ENCODE data around the gene ITPA. TPM values are rescaled to one million over a fixed set of nuclear protein-coding genes. Genes with fewer than 3 reads are reported as not detected.

The ITPA gene
- total RNA-seq, 1 donor from 2014 or later = 58.4 TPM

DNA sequence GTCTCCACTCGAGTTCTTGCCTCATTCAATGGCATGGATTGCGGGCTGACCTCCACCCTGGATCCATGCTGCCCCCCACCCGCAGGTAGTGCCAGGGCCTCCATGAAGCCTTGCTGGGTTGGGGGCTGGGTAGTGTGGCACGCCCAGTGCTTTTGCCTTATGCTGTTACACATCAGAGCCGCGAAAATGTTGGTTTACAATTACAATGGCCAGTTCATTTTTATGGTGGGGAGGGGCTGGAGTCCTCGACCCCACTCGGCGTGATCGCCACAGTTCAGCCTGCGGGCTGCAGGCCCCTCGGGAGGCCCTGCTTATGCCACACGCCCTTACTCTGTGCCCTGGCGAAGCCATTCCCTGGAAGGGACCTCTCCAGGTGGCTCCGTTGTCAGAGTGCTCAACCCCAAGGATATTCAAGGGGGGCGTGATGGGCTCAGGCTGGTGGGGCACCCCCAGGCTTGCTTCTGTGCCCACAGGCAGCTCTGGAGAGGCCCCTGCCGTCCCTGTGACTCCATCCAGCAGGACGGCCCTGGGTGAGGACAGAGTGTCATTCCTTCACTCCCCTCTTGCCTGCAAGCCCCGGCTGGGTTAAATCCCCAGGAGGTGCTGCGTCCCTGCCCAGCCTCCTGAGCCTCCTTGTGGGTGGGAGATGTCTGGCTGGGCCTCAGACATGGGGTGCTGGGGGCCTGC lies 14.8 kb downstream of the ITPA start:
- DNase-seq (ENCODE audit: extremely low spot score, unreplicated experiment) = no peak
- H3K9me3 Mint-ChIP-seq (ENCODE audit: unreplicated experiment) = no peaks in the 10 kb centered on the region
- H3K4me3 Mint-ChIP-seq (ENCODE audit: unreplicated experiment) = no peak overlapping the region
- H3K27ac Mint-ChIP-seq (ENCODE audit: unreplicated experiment) = no peak overlapping the region
- TF ChIP-seq, protein P1, sequence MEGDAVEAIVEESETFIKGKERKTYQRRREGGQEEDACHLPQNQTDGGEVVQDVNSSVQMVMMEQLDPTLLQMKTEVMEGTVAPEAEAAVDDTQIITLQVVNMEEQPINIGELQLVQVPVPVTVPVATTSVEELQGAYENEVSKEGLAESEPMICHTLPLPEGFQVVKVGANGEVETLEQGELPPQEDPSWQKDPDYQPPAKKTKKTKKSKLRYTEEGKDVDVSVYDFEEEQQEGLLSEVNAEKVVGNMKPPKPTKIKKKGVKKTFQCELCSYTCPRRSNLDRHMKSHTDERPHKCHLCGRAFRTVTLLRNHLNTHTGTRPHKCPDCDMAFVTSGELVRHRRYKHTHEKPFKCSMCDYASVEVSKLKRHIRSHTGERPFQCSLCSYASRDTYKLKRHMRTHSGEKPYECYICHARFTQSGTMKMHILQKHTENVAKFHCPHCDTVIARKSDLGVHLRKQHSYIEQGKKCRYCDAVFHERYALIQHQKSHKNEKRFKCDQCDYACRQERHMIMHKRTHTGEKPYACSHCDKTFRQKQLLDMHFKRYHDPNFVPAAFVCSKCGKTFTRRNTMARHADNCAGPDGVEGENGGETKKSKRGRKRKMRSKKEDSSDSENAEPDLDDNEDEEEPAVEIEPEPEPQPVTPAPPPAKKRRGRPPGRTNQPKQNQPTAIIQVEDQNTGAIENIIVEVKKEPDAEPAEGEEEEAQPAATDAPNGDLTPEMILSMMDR (IDR thresholded peaks at IDR 0.05) = no peak
- peaks cover 12% of the 10 kb centered on the region for H3K36me3 Mint-ChIP-seq (ENCODE audit: unreplicated experiment)
- no peaks in the 10 kb centered on the region for H3K27me3 Mint-ChIP-seq (ENCODE audit: unreplicated experiment)
- peaks cover 5% of the 10 kb centered on the region for H3K4me1 Mint-ChIP-seq (ENCODE audit: unreplicated experiment)

DNA sequence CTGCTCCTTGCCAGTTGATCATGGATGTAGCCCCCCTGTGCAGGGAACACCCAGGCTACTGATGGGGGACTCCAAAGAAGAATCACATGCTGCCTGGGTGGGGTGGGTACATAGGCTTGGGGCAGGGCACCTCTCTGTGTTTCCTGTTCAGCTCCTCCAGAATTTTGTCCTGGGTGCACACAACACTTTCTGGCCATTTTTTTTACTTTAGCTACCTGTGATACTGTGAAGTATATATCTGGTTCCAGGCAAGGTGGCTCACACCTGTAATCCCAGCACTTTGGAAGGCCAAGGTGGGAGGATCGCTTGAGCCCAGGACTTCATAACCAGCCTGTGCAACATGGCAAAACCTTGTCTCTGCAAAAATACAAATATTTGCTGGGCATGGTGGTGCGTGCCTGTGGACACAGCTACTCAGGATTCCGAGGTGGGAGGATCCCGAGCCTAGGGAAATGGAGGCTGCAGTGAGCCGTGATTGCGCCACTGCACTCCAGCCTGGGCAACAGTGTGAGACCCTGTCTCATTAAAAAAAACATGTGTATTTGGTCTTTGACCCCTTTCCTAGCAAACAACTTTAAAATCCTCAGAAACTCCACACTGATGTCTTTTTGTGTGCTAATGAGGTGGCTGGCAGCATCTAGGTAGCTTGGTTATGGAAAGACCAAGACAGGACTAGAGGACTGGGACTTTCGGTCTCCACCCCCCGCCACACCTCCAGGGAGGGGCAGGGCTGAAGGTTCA lies 15.6 kb downstream of the ITPA start:
- Mint-ChIP-seq H3K27ac (ENCODE audit: unreplicated experiment) (no peak overlapping the region), H3K36me3 (ENCODE audit: unreplicated experiment) (peaks cover 12% of the 10 kb centered on the region), H3K4me1 (ENCODE audit: unreplicated experiment) (peaks cover 5% of the 10 kb centered on the region), H3K4me3 (ENCODE audit: unreplicated experiment) (no peak overlapping the region), H3K9me3 (ENCODE audit: unreplicated experiment) (no peaks in the 10 kb centered on the region), H3K27me3 (ENCODE audit: unreplicated experiment) (no peaks in the 10 kb centered on the region)
- TF ChIP-seq, protein P1 (IDR thresholded peaks at IDR 0.05) = no peak
- no peak for DNase-seq (ENCODE audit: extremely low spot score, unreplicated experiment)

DNA sequence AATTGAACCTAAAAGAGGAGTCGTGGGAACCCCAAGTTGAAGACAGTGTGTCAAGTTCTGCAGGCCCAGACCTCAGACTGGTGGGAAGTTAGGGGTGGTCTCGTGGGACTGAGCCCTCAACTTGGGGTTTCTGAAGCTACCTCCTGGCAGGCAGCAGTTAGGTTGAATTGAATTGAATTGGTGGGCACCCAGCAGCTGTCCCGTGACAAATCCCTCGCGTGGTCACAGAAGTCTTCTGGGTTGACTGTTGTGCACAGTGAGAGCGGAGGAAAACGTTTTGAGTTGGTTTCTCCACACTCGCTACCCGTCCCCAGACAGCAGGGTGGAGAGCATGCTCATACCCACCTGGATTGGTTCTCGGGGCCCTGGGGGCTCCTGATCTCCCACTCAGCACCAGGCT lies 16.8 kb downstream of the ITPA start:
- Mint-ChIP-seq H3K9me3 (ENCODE audit: unreplicated experiment) (no peaks in the 10 kb centered on the region), H3K4me3 (ENCODE audit: unreplicated experiment) (no peak overlapping the region), H3K27ac (ENCODE audit: unreplicated experiment) (no peak overlapping the region), H3K4me1 (ENCODE audit: unreplicated experiment) (peaks cover 5% of the 10 kb centered on the region), H3K27me3 (ENCODE audit: unreplicated experiment) (no peaks in the 10 kb centered on the region), H3K36me3 (ENCODE audit: unreplicated experiment) (peaks cover 7% of the 10 kb centered on the region)
- TF ChIP-seq, protein P1 (IDR thresholded peaks at IDR 0.05) = no peak
- DNase-seq (ENCODE audit: extremely low spot score, unreplicated experiment) = no peak

DNA sequence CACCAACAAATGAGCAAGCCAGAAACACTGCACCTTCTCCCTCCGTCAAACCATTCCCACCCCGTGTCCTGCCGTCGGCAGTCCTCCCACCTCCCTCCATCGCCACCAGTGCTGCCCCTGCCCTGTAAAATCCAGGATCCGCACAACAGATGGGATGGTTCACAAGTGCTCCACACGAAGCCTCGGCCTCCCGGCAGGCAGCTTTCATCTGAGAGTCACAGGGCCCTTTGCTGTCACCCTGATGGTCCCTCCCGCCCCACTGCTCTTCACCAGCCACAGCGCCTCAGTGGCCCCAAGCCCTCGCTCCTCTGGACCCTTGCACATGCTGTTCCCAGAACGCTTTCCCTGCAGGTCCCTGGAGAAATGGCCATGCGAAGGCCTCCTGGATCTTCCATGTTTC lies 17.6 kb downstream of the ITPA start:
- H3K36me3 Mint-ChIP-seq (ENCODE audit: unreplicated experiment) = no peaks in the 10 kb centered on the region
- no peak overlapping the region for H3K4me3 Mint-ChIP-seq (ENCODE audit: unreplicated experiment)
- H3K27me3 Mint-ChIP-seq (ENCODE audit: unreplicated experiment) = no peaks in the 10 kb centered on the region
- H3K9me3 Mint-ChIP-seq (ENCODE audit: unreplicated experiment) = no peaks in the 10 kb centered on the region
- no peak for DNase-seq (ENCODE audit: extremely low spot score, unreplicated experiment)
- peaks cover 5% of the 10 kb centered on the region for H3K4me1 Mint-ChIP-seq (ENCODE audit: unreplicated experiment)
- H3K27ac Mint-ChIP-seq (ENCODE audit: unreplicated experiment) = no peak overlapping the region
- TF ChIP-seq, protein P1 (IDR thresholded peaks at IDR 0.05) = no peak

DNA sequence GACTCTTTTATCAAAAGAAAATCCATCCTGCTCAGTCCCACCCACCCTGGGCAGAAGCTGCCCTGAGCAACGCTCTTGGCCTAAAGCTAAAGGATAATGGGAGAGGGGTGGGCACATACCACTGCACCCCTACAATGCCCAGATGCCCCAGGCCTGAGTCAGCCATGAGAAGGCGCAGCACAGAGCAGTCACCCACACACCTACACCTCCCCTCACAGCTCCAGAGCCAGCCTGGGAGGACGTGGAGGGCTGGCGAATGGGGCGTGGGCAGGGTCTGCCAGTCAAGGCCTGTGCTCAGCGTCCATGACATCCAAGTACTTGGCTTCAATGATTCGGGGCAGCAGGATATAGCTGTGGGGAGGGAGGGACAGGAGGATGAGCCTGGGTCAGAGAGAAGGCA lies 18.2 kb downstream of the ITPA start:
- TF ChIP-seq, protein P1 (IDR thresholded peaks at IDR 0.05) = no peak
- DNase-seq (ENCODE audit: extremely low spot score, unreplicated experiment) = no peak
- Mint-ChIP-seq H3K27ac (ENCODE audit: unreplicated experiment) (no peak overlapping the region), H3K27me3 (ENCODE audit: unreplicated experiment) (no peaks in the 10 kb centered on the region), H3K9me3 (ENCODE audit: unreplicated experiment) (no peaks in the 10 kb centered on the region), H3K4me3 (ENCODE audit: unreplicated experiment) (no peak overlapping the region), H3K36me3 (ENCODE audit: unreplicated experiment) (no peaks in the 10 kb centered on the region), H3K4me1 (ENCODE audit: unreplicated experiment) (peaks cover 5% of the 10 kb centered on the region)
